Activated CD4-positive, alpha-beta T cell treated with anti-CD3 and anti-CD28 coated beads, Interleukin-2, Interleukin-6, amounts not matched to agents 100 ng/mL and 50 ng/mL, durations not matched to agents 16 hours and 8 hours (primary cell): ENCODE data around the gene FHIP2A.

Experiments used
- DNase-seq: peaks from one replicate; pipeline ENCODE4 v3.0.0-alpha.2; 2020

FHIP2A gene

GRCh38 chr10:114857922-114858629 lies 36.5 kb downstream of the FHIP2A start:
- DNase-seq = no peak

- no peak for DNase-seq
These were observed 37.6 kb downstream of the FHIP2A start for GRCh38 chr10:114859222-114859621.

- DNase-seq = no peak
These were observed 40.9 kb downstream of the FHIP2A start for GRCh38 chr10:114862456-114862855.

GRCh38 chr10:114867365-114867764 lies 45.8 kb downstream of the FHIP2A start:
- no peak for DNase-seq

- no peak for DNase-seq
These were observed 47.4 kb downstream of the FHIP2A start for GRCh38 chr10:114868870-114869519.

GRCh38 chr10:114869520-114869892 lies 47.9 kb downstream of the FHIP2A start:
- DNase-seq = no peak

GRCh38 chr10:114870486-114870885 lies 48.9 kb downstream of the FHIP2A start:
- DNase-seq = no peak

- DNase-seq = no peak
These were observed 49.8 kb downstream of the FHIP2A start for GRCh38 chr10:114871379-114871778.
